Endothelial cell of umbilical vein (primary cell): ENCODE measurements around the gene MALT1. TPM values are rescaled to one million over a fixed set of nuclear protein-coding genes. Genes with fewer than 3 reads are reported as not detected.

Experiments used
- BruUV-seq: library from RNA; stranded (reverse); fragments of 400-500 nt; replicated peaks from 2 replicates; lab custom pipeline; 2021; lab: Mats Ljungman, UMichigan
- CTCF ChIA-PET: fragments of 300-600, 350-600 bp; sonication (Branson Sonifier 250); formaldehyde crosslinking; loops from one replicate; lab custom pipeline; 2021; ENCODE audit warnings: antibody characterized with exemption, inconsistent platforms; lab: Charles Lee
- POLR2A ChIA-PET: fragments of 300-600, 350-600 bp; sonication (Branson Sonifier 250); formaldehyde crosslinking; loops from one replicate; lab custom pipeline; 2021; ENCODE audit warnings: antibody characterized with exemption, inconsistent platforms; lab: Charles Lee
- DNase-seq: peaks from one replicate; pipeline ENCODE4 v3.0.0-alpha.2; 2011; ENCODE audit warnings: low read depth, low spot score
- FAIRE-seq: peaks from 2 replicates; lab custom pipeline; 2011; peaks lifted over from hg19 to GRCh38; lab: Jason Lieb, UNC
- H2AFZ ChIP-seq: 2 replicates; pipeline ENCODE4 v1.6.0; 2012; ENCODE audit warnings: low read depth, low read length, control low read depth, inconsistent platforms
- H3K27ac ChIP-seq: 2 replicates; pipeline ENCODE4 v1.5.1; 2011; ENCODE audit warnings: low read depth, mild to moderate bottlenecking, control low read depth, low read length, moderate library complexity; ENCODE audit not compliant: insufficient read depth
- H3K27me3 ChIP-seq, 2 experiments: 2 replicates each; pipeline versions ENCODE4 v1.6.0 to v1.6.1; 2011; ENCODE audit warnings: low read length in 2 of 2, mixed read lengths in 1 of 2; ENCODE audit not compliant: control insufficient read depth in 2 of 2, insufficient read depth in 2 of 2
- H3K36me3 ChIP-seq, 2 experiments: 2 replicates in 1 of 2; 3 replicates in 1 of 2; pipeline ENCODE4 v1.5.1; 2011; ENCODE audit warnings: low read length in 2 of 2, mild to moderate bottlenecking in 1 of 2, moderate library complexity in 1 of 2; ENCODE audit not compliant: control insufficient read depth in 2 of 2, insufficient read depth in 2 of 2; ENCODE audit errors: extremely low read depth in 1 of 2
- H3K4me1 ChIP-seq: 3 replicates; pipeline ENCODE4 v1.5.1; 2011; ENCODE audit warnings: mild to moderate bottlenecking, low read length; ENCODE audit not compliant: control insufficient read depth, insufficient read depth; ENCODE audit errors: extremely low read depth
- H3K4me2 ChIP-seq: 2 replicates; pipeline ENCODE4 v1.6.1; 2011; ENCODE audit warnings: low read length, control low read depth, mixed read lengths; ENCODE audit not compliant: insufficient read depth
- H3K4me3 ChIP-seq, 3 experiments: fragments of 200-600 bp in 1 of 3; sonication (generic), shearing (Covaris generic) in 1 of 3; replicated peaks in 1 of 3; 2 replicates each; pipeline ENCODE4 v1.5.1; 2011 to 2016; ENCODE audit warnings: control low read depth in 3 of 3, low read length in 3 of 3, mild to moderate bottlenecking in 2 of 3, inconsistent platforms in 1 of 3, low read depth in 1 of 3, moderate library complexity in 1 of 3; ENCODE audit not compliant: insufficient read depth in 1 of 3
- H3K79me2 ChIP-seq: 2 replicates; pipeline ENCODE4 v1.6.0; 2012; ENCODE audit warnings: low read length, inconsistent platforms; ENCODE audit not compliant: control insufficient read depth, insufficient read depth
- H3K9ac ChIP-seq: replicated peaks from 2 replicates; pipeline ENCODE3; 2011; ENCODE audit warnings: low read length, control low read depth; ENCODE audit not compliant: insufficient read depth; ENCODE audit errors: extremely low read depth
- H3K9me1 ChIP-seq: replicated peaks from 3 replicates; pipeline ENCODE4 v1.6.0; 2011; ENCODE audit warnings: mild to moderate bottlenecking, low read length; ENCODE audit not compliant: control insufficient read depth, insufficient read depth; ENCODE audit errors: extremely low read depth
- H3K9me3 ChIP-seq: replicated peaks from 2 replicates; pipeline ENCODE4 v1.5.1; 2012; ENCODE audit warnings: low read length, inconsistent platforms; ENCODE audit not compliant: control insufficient read depth, insufficient read depth
- H4K20me1 ChIP-seq: replicated peaks from 2 replicates; pipeline ENCODE3; 2011; ENCODE audit warnings: mild to moderate bottlenecking, low read length; ENCODE audit not compliant: control insufficient read depth, insufficient read depth; ENCODE audit errors: extremely low read depth
- CTCF ChIP-seq, 2 donors: IDR thresholded peaks; 1 replicate in 1 of 2; 2 replicates in 1 of 2; pipeline ENCODE4 v1.5.1; 2011; ENCODE audit warnings: low read length in 2 of 2, mild to moderate bottlenecking in 2 of 2, moderate library complexity in 2 of 2, control low read depth in 1 of 2, inconsistent platforms in 1 of 2, low read depth in 1 of 2; ENCODE audit not compliant: insufficient read depth in 1 of 2; ENCODE audit errors: extremely low read depth in 1 of 2
- EZH2 ChIP-seq: IDR thresholded peaks from 2 replicates; pipeline ENCODE4 v1.6.1; 2012; ENCODE audit warnings: borderline replicate concordance, low read depth, mild to moderate bottlenecking, moderate library complexity, low read length, inconsistent platforms; ENCODE audit not compliant: severe bottlenecking
- FOS ChIP-seq: IDR thresholded peaks from 2 replicates; pipeline ENCODE4 v1.6.1; 2011; ENCODE audit warnings: mild to moderate bottlenecking, low read length, moderate library complexity, borderline replicate concordance; ENCODE audit not compliant: insufficient read depth
- GATA2 ChIP-seq: IDR thresholded peaks from 2 replicates; pipeline ENCODE4 v1.7.0; 2011; ENCODE audit warnings: low read depth, mild to moderate bottlenecking, moderate library complexity, mixed read lengths, low read length; ENCODE audit not compliant: insufficient read length, insufficient read depth
- JUN ChIP-seq: IDR thresholded peaks from 2 replicates; pipeline ENCODE4 v1.6.1; 2011; ENCODE audit warnings: borderline replicate concordance, low read depth; ENCODE audit not compliant: insufficient read length, insufficient read depth
- MYC ChIP-seq: IDR thresholded peaks from one replicate; pipeline ENCODE4 v1.6.1; 2011; ENCODE audit warnings: mild to moderate bottlenecking, low read depth, low read length
- POLR2A ChIP-seq: IDR thresholded peaks from 2 replicates; pipeline ENCODE4 v1.6.1; 2012; ENCODE audit warnings: low read depth, mild to moderate bottlenecking, control low read depth, low read length
- POLR2AphosphoS5 ChIP-seq: IDR thresholded peaks from 2 replicates; pipeline ENCODE4 v1.6.1; 2012; ENCODE audit warnings: low read depth, mild to moderate bottlenecking, control low read depth, low read length, moderate library complexity; ENCODE audit not compliant: insufficient read depth
- dilution Hi-C: fragments of 300-500 bp; cut with MboI; formaldehyde crosslinking; loops from one replicate; pipeline ENCODE4 v1.15.0; 2019; ENCODE audit warnings: low sequenced_read_pairs; ENCODE audit not compliant: extremely low pct_ligation_motif_present
- intact Hi-C: fragments of 100-400 bp; cut with micrococcal nuclease; formaldehyde crosslinking; loops from one replicate; pipeline ENCODE4 v1.10.0; 2022
- polyA plus RNA-seq, 4 experiments: library from polyadenylated mRNA; depleted of rRNA in 3 of 4; stranded (reverse) in 3 of 4; unstranded in 1 of 4; fragments of >200 nt; gene quantifications; 2 replicates each; pipeline versions ENCODE4 v1.2.1 to v1.2.3, GENCODE V29; 2011 to 2012; ENCODE audit warnings: missing spikeins in 1 of 4
- total RNA-seq: library from RNA; stranded (reverse); gene quantifications from 2 replicates; pipeline ENCODE4 v1.2.3, GENCODE V29; 2021
- TF ChIP-seq, protein P1 (sequence below): IDR thresholded peaks from 2 replicates; pipeline ENCODE4 v1.6.1; 2011; ENCODE audit not compliant: insufficient read depth, insufficient read length

Gene MALT1
- total and polyA plus RNA-seq, 2 donors (not counting 3 experiments of a cell fraction or from before 2014, with no cell fraction given): 2.8 to 5.1 TPM

DNA sequence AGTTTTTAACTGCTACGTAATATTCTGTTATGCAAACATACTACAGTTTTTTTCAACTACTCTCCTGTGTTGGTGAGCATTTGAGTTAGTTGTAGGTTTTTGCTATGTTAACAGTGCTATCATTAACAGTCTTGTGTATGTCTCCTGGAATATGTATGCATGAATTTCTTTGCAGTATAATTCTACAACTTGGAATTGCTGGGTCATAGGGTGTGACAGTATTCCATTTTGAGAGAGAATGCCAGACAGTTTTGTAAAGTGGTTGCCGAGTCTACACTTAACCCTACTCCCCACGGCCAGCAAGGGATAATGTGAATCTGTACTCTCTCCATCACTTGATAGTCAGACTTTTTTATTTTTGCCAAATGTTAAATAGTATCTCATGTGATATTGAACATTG is 67.1 kb downstream of the MALT1 start:
- no peak for FAIRE-seq
- BruUV-seq: no TSS peak
- Histone ChIP-seq H3K9ac (no peak overlapping the region), H3K9me1 (no peaks in the 10 kb centered on the region), H3K4me2 (no peak overlapping the region), H3K27me3 (no peaks in the 10 kb centered on the region), H3K4me3 (no peak overlapping the region), H4K20me1 (no peaks in the 10 kb centered on the region), H3K79me2 (no peaks in the 10 kb centered on the region), H3K27ac (no peak overlapping the region), H3K9me3 (no peaks in the 10 kb centered on the region), H3K4me1 (no peaks in the 10 kb centered on the region), H3K36me3 (no peaks in the 10 kb centered on the region), H2AFZ (no peak overlapping the region)
- ChIA-PET CTCF (interaction anchor here (1.6 kb wide), 1 partner anchor 26 kb away, joined by 4 read pairs; no protein-coding TSS in a partner anchor), POLR2A (no interaction called here)
- TF ChIP-seq MYC: no peak
- TF ChIP-seq FOS: no peak
- no peak for TF ChIP-seq POLR2AphosphoS5
- no peak for TF ChIP-seq CTCF (IDR thresholded peaks at IDR 0.05; ENCODE audit: extremely low read depth in 1 of 2, insufficient read depth in 1 of 2, low read depth in 1 of 2, low read length in 2 of 2)
- TF ChIP-seq JUN: no peak
- TF ChIP-seq POLR2A: no peak
- intact Hi-C loops (no loop called here), dilution Hi-C loops (no loop called here)
- no peak for DNase-seq

DNA sequence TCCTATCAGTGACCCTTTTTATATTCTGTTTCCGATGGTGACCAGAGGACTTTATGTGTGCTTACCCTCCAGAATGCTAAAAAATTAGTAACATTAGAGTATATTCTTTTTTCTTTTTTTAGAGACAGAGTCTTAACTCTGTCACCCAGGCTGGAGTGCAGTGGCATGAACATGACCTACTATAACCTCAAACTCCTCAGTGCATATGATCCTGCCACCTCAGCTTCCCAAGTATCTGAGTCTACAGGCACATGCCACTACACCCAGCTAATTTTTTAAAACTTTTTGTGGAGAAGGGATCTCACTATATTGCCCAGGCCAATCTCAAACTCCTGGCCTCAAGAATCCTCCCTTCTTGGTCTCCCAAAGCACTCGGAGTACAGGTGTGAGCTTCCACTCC is 74.6 kb downstream of the MALT1 start:
- no peaks in the 10 kb centered on the region for H3K27me3 ChIP-seq
- no peaks in the 10 kb centered on the region for H3K9me1 ChIP-seq
- no peaks in the 10 kb centered on the region for H3K9me3 ChIP-seq
- H3K36me3 ChIP-seq: peaks cover 2% of the 10 kb centered on the region in 2 experiments
- H2AFZ ChIP-seq: no peak overlapping the region
- H3K4me1 ChIP-seq: no peaks in the 10 kb centered on the region
- H3K4me2 ChIP-seq: no peak overlapping the region
- DNase-seq: no peak
- no peak for TF ChIP-seq MYC
- TF ChIP-seq, protein P1, sequence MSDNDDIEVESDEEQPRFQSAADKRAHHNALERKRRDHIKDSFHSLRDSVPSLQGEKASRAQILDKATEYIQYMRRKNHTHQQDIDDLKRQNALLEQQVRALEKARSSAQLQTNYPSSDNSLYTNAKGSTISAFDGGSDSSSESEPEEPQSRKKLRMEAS: no peak
- TF ChIP-seq GATA2: no peak
- no peak for TF ChIP-seq POLR2AphosphoS5
- TF ChIP-seq EZH2: no peak
- no peak for TF ChIP-seq FOS
- no peak for TF ChIP-seq CTCF (IDR thresholded peaks at IDR 0.05; ENCODE audit: extremely low read depth in 1 of 2, insufficient read depth in 1 of 2, low read depth in 1 of 2, low read length in 2 of 2)
- no peak for TF ChIP-seq JUN
- TF ChIP-seq POLR2A: no peak
- H3K27ac ChIP-seq: no peak overlapping the region
- dilution Hi-C loops: no loop called here
- FAIRE-seq: no peak
- BruUV-seq: no TSS peak
- no peak overlapping the region for H3K9ac ChIP-seq
- ChIA-PET CTCF (interaction anchor here (0.6 to 3.3 kb wide), 4 partner anchors 9 to 215 kb away, joined by 3 to 20 read pairs (median 3); no protein-coding TSS in a partner anchor), POLR2A (no interaction called here)
- H4K20me1 ChIP-seq: no peaks in the 10 kb centered on the region
- no peak overlapping the region for H3K4me3 ChIP-seq
- intact Hi-C loops: no loop called here
- H3K79me2 ChIP-seq: no peaks in the 10 kb centered on the region
